GM19351 (cell line): ENCODE results near the gene CD22.

ENCODE experiments used
- ATAC-seq: cut with Tn5 transposase; IDR thresholded peaks from one replicate; pipeline ENCODE4 v1.9.1; 2021; ENCODE audit warnings: mild to moderate bottlenecking, moderate library complexity; ENCODE audit not compliant: unreplicated experiment

The CD22 gene

DNA sequence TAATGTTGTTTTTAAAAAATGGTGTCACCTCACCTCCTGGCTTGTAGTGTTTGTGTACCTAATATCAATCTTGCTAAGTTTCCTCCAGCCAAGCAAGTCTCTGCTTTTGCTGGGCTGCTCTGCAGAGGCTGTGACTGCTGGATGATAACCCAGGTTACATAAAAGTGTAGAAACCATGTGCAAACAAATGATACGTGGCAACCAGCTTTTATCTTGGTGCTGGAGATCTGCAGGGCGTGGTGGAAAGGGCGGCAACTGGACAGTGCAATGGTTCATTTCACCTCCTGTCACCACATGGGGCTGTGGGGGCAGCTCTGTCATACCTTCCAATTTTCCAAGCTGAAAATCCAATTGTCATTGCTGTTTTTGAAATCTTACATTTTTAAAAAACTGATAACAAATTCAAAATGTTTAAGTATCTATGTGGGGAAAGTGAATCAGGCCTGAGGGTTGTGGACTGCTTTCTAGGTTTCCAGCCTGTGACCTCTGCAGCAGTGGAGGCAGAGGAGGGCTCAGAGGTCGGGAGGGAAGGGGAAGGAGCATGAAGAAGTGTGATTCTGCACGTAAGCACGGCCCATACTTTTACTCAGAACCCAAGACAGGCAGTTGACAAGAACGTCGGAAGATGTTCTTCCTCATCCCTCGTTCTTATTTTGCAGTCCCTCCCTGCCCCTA, 51.6 kb downstream of the CD22 start:
- ATAC-seq = no peak

DNA sequence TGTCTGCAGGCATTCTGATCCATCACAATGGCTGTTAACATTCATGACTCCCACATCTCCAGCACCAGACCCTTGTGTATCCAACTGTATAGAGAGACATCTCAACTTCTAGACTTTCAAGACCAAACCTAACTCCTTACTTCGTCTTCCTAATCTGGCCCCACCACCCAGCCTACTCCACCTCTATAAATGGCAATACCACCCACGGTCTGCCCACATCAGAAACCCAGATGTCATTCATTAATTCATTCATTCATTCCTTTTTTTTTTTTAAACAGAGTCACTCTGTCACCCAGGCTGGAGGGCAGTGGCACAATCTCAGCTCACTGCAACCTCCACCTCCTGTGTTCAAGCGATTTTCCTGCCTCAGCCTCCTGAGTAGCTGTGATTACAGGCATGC, 52.3 kb downstream of the CD22 start:
- ATAC-seq = no peak

DNA sequence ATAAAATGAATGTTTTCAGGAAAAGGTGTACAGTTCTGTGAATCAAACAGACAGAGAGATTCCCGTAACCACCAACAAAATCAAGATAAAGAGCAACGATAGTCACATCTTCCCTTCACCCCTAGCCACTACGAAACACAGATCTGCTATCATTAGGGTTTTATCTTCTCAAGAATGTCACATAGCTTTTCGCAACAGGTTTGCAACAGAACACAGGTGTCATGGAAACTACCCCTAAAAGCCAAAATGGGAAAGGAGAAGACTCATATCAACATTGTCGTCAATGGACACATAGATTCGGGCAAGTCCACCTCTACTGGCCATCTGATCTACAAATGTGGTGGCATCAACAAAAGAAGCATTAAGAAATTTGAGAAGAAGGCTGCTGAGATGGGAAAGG, 52.9 kb downstream of the CD22 start:
- ATAC-seq = no peak

DNA sequence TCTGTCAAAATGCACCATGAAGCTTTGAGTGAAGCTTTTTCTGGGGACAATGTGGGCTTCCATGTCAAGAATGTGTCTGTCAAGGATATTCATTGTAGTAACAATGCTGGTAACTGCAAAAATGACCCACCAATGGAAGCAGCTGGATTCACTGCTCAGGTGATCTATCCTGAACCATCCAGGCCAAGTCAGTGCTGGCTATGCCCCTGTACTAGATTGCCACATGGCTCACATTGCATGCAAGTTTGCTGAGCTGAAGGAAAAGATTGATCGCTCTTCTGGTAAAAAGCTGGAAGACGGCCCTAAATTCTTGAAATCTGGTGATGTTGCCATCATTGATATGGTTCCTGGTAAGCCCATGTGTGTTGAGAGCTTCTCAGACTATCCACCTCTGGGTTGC, 54.5 kb downstream of the CD22 start:
- ATAC-seq = no peak

GRCh38 chr19:35388277-35389054, 59.5 kb downstream of the CD22 start:
- no peak for ATAC-seq

DNA sequence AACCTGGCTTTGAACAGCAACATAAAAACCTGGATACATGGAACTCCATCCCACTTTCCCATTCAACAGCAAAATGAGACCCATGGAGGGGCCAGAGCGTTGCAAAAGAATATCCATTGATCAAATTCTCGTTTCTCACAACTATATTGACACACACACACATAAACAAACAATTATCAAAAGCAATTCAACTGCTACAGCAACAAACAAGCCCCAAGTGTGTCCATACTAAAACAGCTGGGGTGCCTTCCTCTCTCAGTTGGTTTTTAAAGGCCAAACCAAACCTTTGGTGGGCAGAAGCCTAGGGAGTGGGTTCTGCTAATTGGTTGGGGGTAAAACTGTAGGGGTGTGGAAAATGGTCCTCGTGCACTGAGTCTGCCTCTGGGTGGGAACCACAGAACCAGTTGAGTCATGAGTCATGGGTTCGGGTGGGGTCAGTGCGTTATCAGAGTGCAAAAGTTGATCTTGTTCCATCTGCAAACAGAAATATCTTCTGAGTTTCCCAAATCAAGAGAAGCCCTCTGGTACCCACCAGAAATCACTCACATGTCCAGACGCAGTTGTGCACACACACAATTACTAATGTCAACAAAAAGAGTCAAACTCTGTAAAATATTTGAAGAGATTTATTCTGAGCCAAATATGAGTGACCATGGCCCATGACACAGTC, 60.3 kb downstream of the CD22 start:
- ATAC-seq = no peak

DNA sequence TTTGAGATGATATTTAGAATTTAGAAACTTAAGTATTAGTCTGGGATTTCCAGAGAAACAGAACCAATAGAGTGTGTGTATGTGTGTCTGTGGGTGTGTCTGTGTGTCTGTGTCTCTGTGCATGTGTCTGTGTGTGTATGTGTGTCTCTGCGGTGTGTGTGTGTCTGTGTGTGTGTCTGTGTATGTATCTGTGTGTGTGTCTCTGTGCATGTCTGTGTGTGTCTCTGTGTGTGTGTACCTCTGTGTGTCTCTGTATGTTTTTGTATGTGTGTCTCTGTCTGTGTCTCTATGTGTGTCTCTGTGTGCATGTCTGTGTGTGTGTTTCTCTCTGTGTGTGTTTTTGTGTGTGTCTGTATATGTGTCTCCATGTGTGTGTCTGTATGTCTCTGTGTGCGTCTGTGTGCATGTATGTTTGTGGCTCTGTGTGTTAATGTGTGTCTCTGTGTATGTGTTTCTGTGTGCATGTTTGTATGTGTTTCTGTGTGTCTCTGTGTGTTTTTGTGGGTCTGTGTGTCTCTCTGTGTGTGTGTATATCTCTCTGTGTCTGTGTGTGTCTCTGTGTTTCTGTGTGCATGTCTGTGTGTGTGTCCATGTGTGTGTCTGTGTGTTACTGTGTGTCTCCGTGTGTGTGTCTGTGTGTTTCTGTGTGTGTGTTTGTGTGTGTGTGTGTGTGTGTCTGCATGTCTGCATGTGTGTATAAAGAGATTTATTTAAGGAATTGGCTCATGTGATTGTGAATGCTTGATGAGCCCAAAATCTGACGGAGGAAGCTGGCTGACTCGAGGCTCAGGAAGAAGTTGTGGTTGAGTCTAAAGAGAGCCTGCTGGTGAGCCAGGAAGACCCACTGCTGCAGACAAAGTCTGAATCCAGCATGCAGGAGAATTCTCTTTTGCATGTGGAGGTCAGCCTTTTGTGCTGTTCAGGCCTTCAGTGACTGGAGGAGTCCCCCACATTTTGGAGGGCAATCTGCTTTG, 64.0 kb downstream of the CD22 start:
- no peak for ATAC-seq

- ATAC-seq = no peak
Observed at GRCh38 chr19:35395382-35396199, 66.6 kb downstream of the CD22 start.

DNA sequence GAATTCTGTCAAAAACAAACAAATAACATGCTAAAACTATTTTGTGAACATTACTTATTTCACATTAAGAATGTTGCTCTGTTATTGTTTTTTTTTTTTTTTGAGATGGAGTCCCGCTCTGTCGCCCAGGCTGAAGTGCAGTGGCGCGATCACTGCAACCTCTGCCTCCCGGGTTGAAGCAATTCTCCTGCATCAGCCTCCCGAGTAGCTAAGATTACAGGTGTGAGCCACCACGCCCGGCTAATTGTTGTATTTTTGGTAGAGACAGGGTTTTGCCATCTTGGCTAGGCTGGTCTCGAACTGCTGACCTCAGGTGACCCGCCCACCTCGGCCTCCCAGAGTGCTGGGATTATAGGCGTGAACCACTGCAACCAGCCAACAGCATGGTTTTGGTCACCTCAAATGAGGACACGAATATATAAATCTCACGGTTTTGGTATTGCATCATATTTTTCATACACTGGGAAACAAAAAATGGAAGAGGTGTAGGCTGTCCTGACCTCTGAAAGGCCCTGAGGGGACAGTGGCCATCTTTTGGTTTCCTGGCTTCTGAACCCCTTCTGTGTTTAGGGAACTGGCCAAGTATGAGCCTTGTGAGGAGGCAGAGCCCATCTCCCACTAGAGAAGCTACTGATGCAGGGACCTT, 67.4 kb downstream of the CD22 start:
- no peak for ATAC-seq
